D721Med (cell line): ENCODE measurements around the gene TIMP2.

Experiments
- DNase-seq: peaks from one replicate; pipeline ENCODE4 v3.0.0; 2011; ENCODE audit warnings: low spot score; ENCODE audit not compliant: insufficient read length
- FAIRE-seq: peaks from 2 replicates; lab custom pipeline; 2011; peaks lifted over from hg19 to GRCh38; lab: Jason Lieb, UNC
- TF ChIP-seq, protein P1 (sequence below): IDR thresholded peaks from 2 replicates; pipeline ENCODE4 v1.5.1; 2012; ENCODE audit warnings: mild to moderate bottlenecking, control low read depth; ENCODE audit not compliant: insufficient read depth; ENCODE audit errors: missing control alignments

TIMP2 gene

DNA sequence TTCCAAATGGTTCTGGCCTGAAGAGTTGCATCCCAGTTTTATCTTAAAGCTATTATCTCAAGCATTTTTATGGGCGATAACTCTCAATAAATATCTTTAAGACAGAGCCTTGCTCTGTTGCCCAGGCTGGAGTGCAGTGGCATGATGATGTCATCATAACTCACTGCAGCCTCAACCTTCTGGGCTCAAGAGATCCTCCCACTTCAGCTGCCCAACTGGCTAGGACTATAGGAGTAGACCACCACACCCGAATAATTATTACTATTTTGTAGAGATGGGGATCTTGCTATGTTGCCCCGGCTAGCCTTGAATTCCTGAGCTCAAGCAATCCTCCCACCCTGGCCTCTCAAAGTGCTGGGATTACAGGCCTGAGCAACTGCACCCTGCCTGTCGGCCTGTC is 117.0 kb downstream of the TIMP2 start:
- FAIRE-seq (no peak), DNase-seq (no peak)
- TF ChIP-seq, protein P1, sequence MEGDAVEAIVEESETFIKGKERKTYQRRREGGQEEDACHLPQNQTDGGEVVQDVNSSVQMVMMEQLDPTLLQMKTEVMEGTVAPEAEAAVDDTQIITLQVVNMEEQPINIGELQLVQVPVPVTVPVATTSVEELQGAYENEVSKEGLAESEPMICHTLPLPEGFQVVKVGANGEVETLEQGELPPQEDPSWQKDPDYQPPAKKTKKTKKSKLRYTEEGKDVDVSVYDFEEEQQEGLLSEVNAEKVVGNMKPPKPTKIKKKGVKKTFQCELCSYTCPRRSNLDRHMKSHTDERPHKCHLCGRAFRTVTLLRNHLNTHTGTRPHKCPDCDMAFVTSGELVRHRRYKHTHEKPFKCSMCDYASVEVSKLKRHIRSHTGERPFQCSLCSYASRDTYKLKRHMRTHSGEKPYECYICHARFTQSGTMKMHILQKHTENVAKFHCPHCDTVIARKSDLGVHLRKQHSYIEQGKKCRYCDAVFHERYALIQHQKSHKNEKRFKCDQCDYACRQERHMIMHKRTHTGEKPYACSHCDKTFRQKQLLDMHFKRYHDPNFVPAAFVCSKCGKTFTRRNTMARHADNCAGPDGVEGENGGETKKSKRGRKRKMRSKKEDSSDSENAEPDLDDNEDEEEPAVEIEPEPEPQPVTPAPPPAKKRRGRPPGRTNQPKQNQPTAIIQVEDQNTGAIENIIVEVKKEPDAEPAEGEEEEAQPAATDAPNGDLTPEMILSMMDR, result no peak

DNA sequence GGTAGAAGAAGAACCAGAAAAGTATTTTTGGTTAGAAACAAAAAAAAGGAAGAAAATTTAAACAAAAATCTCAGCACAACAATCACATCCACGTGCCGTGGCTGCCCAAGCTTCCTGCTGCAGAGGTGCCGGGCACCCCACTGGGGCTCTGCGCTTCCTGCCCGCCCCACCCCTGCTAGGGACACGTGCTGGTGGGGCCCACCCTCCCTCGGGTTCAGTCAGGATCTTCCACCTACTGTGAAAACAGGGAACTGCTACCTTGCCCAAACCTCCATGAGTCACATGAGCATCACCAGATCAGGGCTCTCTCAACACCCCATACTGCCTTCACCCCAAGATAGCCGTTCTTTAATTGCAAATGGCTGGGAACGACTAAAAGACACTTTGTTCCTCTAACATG is 118.7 kb downstream of the TIMP2 start:
- FAIRE-seq, result no peak
- TF ChIP-seq, protein P1, result no peak
- no peak for DNase-seq

DNA sequence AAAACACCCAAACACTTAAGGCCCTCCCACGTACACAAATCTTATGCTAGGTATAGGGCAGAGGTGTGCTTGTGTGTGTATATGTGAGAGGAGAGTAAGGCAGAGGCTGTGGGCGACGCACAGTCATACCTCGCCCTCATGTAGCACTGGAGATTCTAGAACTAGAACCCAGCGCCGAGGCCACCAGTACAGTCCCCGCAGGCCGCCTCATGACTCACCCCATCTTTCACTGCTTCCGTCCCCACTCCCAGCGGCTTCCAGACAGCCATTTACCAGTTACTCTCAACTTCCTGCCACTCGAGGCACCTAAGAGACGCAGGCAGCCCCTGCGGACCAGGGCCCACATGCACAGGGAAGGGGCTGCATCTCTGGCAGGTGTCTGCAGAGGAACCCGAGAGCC is 119.9 kb downstream of the TIMP2 start:
- no peak for DNase-seq
- TF ChIP-seq, protein P1, result no peak
- no peak for FAIRE-seq

DNA sequence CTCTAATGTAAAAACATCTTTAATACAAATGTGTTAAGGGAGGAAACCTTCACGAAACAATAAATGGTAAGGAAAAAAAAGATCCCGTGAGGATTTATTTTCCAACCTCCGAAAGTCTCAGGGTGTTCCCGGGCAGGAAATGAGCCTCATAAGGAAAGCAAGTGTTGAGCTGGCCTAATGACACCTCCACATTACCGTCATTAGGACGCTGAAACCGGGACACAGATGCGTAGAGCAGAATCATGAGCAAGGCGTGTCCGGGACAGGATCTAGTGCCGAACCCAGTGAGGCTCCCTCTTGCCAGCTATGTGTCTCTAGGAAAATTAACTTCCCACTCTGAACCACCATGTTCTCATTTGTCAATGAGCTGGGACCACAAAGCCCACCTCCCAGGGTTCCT is 120.4 kb downstream of the TIMP2 start:
- no peak for FAIRE-seq
- DNase-seq, result no peak
- TF ChIP-seq, protein P1, result no peak

DNA sequence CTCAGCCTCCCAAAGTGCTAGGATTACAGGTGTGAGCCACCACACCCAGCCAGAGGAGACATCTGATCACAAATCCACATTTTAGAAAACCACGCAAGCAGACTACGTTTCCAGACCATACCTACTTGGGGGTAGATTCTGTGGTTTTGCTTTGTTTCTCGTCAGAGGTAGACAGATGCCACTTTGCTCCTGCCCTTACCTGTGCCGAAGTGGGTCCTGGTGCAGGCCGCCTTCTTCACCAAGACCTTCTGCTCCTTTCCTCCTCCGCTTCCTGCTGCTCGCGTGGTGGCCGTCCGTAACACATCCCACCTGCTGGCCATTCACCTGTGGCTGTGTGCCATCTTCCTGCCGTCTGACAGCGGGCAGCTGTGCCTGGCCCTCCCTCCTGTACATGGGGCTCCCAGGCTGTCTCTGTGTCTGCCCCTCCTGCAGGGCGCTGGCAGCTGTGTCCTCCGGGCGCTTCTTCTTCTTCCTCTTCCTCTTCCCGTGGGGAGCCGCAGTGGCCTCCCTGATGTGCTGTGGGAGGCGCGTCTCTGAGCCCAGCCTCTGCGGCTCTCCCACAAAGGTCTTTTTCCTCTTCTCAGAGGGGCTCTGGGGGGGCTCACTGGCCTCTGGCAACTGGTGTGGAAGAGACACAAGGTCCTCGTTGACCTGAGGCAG is 121.9 kb downstream of the TIMP2 start:
- TF ChIP-seq, protein P1, result no peak
- FAIRE-seq, result no peak

More for the DNA sequence above, 121.9 kb downstream of the TIMP2 start:
- DNase-seq, result no peak
